Measurements from ENCODE around the gene DUSP16. TPM values are rescaled to one million over a fixed set of nuclear protein-coding genes. Genes with fewer than 3 reads are reported as not detected.
A peak's percentile ranks its signal among the peaks of the same experiment; 100 is the strongest.

The DUSP16 gene
- total RNA-seq, 1 experiment from 2014 or later: 0.80 TPM

DNA sequence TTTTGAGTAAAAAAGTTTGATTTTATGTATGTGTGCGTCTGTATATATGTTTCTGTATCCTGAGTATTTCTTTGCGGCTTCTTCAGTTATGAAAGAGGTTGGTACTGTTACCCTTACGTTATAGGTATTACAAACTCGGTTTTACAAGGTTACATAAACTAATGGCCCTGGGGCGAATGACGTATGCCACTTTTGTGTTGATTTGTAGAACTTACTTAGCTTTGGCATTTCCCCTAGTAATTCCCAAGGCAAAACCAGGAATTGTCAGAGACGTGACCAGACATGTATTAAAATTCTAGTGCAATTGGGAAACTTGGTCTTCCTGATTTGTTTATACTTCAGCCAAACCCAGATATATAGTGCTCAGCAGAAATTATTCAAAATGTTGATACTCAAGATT is 93.3 kb downstream of the DUSP16 start:
- no peak for DNase-seq (ENCODE audit: low read depth)

DNA sequence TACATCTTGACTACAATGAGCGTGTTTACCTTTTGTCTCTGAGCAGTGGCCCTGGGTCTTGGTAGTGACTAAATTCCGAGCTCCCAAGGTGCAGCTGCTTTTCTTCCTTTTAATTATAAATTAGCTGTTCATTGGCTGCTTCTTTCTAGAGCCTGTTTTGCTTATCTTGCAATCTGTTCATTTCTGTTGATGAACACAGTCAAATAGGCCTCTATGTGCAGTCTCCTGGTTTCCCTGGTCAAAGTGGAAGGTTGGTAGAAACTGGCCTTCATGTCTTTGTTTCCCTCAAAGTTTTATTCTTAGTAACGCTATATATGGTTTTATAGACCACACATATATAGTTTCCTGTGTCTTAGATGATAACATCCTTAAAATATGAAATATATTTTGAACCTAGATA is 94.1 kb downstream of the DUSP16 start:
- DNase-seq (ENCODE audit: low read depth): no peak

DNA sequence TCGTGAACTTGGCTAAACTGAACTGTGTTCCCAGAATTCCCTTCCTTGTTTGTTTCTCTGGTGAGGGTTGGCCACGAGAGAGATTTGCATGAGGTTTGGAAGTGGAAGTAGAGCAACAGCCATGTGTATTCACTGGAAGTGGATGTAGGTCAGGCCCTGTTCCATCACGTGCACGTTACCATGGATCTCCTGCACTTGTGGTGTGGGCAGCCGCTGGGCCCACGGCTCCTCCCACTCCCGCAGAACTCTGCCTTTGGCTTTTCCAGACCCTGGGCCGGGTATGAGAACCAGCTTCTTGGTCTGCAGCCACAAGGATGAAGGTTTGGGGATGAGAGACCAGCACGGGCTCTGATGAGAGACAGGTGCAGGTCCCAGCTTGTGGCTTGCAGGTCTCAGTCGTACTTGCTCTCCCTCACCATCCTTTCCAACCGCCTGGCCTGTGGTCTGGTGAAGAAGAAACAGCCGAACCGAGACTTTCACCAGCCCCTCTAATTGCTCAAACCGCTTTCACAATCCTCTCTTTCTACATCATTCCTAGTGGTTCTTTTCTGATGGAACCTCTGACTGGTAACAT is 94.9 kb downstream of the DUSP16 start:
- no peak for DNase-seq (ENCODE audit: low read depth)

DNA sequence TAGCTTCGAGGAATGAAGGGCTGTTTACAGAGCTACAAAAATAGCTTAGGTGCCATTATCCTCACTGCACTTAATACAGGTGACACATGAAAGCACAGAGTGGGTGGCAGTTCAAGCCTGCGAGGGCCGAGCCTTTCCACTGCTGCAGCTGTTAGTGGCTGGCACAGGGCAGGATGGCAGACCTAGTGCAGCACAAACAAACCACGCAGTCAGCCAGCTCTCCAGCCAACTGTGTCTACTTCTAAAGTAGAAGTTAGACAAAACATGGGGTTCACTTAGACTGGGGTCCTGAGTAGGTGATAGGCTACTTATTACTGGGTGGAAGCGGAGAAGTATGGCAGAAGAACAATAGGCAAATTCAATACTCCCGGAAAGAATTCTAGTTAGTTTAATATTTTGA is 95.4 kb downstream of the DUSP16 start:
- DNase-seq (ENCODE audit: low read depth): no peak

DNA sequence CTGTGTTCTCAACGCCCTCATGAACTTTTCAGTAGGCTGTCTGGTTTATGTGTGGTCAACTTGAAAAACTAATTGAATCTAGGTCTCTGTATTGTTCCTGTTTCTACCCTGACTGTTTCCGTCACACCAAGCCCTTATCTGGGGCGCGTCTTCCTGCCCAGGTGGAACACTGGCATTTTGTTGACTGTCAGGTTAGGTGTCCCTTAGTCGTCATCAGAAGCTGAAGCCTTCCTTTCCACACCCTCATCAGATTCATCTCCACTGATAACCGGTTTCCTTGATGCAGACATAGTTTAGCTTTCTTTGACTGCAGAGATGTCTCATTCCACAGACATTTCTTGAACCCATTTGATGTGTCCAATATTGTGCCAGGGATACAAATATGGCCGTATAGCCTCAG is 96.5 kb downstream of the DUSP16 start:
- DNase-seq (ENCODE audit: low read depth): no peak

DNA sequence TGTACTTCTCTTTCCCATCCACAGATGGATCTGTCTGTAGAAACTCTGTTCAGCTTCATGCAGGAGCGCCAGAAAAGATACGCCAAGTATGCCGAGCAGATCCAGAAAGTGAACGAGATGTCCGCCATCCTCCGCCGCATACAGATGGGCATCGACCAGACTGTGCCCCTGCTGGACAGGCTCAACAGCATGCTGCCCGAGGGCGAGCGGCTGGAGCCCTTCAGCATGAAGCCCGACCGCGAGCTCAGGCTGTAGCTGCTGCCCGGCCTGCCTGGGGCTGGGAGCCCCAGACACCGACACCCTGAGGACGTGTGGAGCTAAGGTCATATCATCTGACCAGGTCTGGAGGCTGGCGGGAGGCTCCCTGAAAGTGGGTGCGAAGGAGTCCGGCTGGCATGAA is 97.1 kb downstream of the DUSP16 start:
- no peak for DNase-seq (ENCODE audit: low read depth)

- no peak for DNase-seq (ENCODE audit: low read depth)
These were observed 100.7 kb downstream of the DUSP16 start for GRCh38 chr12:12461923-12462315.

GRCh38 chr12:12460935-12461922 is 101.4 kb downstream of the DUSP16 start:
- DNase-seq (ENCODE audit: low read depth): no peak

GRCh38 chr12:12456637-12457036 is 106.0 kb downstream of the DUSP16 start:
- no peak for DNase-seq (ENCODE audit: low read depth)

DNA sequence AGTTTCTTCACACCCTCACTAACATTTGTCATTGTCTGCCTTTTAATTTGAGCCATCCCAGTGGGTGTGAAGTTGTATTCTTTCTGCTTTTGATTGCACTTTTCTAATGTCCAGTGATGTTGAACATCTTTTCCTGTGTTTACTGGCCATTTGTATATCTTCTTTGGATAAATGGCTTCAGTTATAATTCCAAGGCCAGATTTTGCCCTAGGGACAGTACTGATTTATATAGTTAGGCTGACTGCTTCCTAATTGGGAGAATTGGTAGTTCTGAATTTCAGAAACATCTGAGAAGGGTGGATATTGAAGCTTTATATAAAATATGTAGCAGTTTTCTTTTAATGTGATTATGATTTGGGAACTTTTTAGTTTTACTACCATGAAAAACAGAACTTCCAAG is 108.3 kb downstream of the DUSP16 start:
- DNase-seq (ENCODE audit: low read depth): no peak

- DNase-seq (ENCODE audit: low read depth): no peak
These were observed 109.0 kb downstream of the DUSP16 start for GRCh38 chr12:12453635-12454034.

- DNase-seq (ENCODE audit: low read depth): no peak
These were observed 110.2 kb downstream of the DUSP16 start for GRCh38 chr12:12452326-12452902.

- DNase-seq (ENCODE audit: low read depth): no peak
These were observed 111.6 kb downstream of the DUSP16 start for GRCh38 chr12:12451098-12451497.

- DNase-seq (ENCODE audit: low read depth): no peak
These were observed 112.6 kb downstream of the DUSP16 start for GRCh38 chr12:12450043-12450471.

DNA sequence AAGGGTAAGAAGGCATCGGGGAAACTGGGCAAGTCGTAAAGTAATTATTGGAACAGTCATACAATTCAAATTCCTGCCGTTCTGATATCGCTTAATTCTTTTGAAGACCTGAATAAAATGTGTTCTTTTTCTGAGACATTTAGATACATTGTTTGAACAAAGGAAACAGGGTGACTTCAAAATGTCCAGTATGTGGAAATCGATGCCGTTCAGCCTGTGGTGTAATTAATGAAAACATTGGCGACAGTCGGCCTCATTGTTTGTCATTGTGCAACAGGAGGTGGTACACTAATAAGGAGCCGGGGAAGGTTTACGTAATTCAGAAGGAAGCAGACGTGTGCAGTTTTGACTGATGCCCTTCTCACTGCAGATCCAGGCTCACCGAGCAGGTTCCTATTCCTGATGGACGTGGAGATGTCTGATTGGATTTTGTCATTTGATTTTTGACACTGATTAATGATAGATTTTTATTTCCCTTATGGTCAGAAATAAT is 113.1 kb downstream of the DUSP16 start:
- no peak for DNase-seq (ENCODE audit: low read depth)

DNA sequence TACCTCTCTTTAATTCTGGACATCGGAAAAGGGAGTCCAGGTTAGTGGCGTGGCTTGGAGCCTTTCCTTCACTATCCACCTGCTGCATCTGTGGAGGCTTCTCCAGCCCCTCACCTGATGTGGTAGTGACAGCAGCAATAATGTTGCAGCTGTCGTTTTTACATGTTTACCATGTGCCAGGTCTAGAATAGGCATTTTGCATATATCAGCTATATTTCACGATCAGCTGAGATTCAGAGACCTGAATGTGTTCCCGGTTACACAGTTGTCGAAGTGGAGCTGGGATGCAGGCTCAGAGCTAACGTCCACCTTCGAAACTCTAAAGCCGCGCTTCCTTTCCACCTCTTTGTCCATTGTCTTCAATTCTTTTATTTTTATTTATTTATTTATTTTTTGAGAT is 114.8 kb downstream of the DUSP16 start:
- no peak for DNase-seq (ENCODE audit: low read depth)

GRCh38 chr12:12447236-12447635 is 115.4 kb downstream of the DUSP16 start:
- no peak for DNase-seq (ENCODE audit: low read depth)

- no peak for DNase-seq (ENCODE audit: low read depth)
These were observed 115.9 kb downstream of the DUSP16 start for GRCh38 chr12:12446786-12447185.

DNA sequence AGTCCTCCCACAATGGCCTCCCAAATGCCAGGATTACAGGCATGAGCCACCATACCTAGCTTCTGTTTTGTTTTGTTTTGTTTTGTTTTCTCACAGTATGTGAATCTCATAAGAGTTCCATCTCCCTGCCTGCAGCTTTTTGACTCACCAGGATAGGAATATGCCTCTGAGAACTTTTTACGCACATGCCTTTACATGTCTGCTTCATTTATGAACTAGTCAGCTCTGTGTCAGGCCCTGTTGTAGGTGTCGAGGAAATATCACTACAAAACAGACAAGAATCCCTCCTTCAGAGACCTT is 116.8 kb downstream of the DUSP16 start:
- DNase-seq (ENCODE audit: low read depth): no peak

DNA sequence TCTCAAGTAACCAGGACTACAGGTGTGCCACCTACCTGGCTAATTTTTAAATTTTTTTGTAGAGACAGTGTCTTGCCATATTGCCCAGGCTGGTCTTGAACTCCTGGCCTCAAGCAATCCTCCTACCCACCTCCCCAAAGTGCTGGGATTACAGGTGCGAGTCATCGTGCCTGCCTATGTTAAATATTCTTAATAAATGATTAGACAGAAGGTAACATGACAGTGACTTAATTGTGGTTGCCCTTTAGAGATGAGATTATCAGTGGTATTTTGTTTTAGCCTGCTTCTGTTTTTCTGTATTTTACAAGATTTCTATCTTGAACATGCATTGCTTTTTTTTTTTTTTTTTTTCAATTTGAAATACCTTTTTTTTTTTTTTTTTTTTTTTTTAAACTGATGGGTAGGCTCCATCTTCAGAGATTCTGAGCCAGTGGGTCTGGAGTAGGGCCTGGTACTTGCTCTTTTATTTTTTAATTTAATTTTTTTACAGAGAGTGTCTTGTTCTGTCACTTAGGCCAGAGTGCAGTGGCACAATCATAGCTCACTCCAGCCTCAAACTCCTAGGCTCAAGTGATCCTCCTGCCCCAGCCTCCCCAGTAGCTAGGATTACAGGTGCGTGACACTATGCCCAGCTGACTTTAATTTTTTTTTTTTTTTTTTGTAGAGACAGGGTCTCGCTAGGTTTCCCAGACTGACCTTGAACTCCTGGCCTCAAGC is 117.3 kb downstream of the DUSP16 start:
- no peak for DNase-seq (ENCODE audit: low read depth)

DNA sequence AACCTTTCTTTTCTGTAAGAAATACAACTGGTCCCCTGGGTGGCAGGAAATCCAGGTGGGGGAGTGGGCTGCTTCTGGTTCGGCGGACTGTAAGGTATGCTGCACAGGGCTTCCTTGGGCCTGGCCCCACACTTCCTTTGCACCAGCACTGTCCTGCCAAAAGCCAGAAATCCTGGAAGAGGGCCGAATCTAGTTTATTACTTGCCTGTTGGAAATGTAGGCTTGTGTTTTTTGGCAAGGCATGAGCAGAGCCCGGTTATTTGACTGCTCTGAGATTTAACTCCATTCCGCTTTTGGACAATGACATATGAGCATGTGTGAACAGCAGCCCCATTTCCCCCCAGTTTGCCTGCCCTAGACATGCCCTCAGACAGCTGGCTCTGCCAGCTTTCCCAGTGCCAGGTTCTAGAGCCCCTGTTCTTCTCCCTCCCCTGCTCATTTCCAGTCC is 119.2 kb downstream of the DUSP16 start:
- no peak for DNase-seq (ENCODE audit: low read depth)

DNA sequence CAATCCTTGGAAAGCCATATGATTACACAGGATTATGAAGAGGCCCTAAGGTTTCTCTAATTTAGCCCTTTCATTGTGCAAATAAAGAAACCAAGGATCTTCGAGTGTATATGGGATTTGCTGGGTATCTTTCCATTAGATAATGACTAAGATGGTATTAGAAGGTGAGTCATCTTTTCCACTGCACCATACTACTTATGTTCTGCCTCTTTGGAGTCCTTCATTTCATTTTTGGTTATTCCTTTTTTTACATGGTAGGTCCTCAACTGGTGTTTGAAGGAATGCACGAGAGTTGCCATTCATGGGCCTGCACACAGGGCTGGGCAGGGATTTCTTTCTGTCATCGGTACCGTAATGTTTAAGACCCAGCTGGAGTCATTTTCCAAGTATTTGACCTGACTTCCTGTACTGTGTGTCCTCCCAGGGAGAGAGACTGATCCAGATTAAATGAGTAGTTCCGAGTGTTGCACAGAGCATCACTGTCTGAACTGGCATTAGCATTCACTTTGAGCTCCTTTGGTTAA is 120.1 kb downstream of the DUSP16 start:
- peak; percentile 42 for DNase-seq (ENCODE audit: low read depth)
